IPS DF 6.9 (cell line): Measurements from ENCODE around the gene SLC29A4.
"Not testable (repeated sequence)": the region's sequence is repeated elsewhere in the genome, so short reads cannot be mapped to it uniquely, and the experiment has no call there.

Source experiments
- DNase-seq: peaks from one replicate; pipeline ENCODE4 v3.0.0-alpha.2; 2013; ENCODE audit warnings: low read depth, low spot score
- H3K27ac ChIP-seq: one replicate; pipeline ENCODE4 v1.5.1; 2013; ENCODE audit warnings: low read length, control low read depth
- H3K27me3 ChIP-seq: 2 replicates; pipeline ENCODE4 v1.6.1; 2013; ENCODE audit warnings: mild to moderate bottlenecking, low read length; ENCODE audit not compliant: control insufficient read depth, insufficient read depth
- H3K36me3 ChIP-seq: 2 replicates; pipeline ENCODE4 v1.6.1; 2013; ENCODE audit warnings: low read length; ENCODE audit not compliant: control insufficient read depth, insufficient read depth
- H3K4me1 ChIP-seq: 2 replicates; pipeline ENCODE4 v1.6.1; 2013; ENCODE audit warnings: low read length; ENCODE audit not compliant: control insufficient read depth, insufficient read depth
- H3K4me3 ChIP-seq: 2 replicates; pipeline ENCODE4 v1.5.1; 2013; ENCODE audit warnings: mild to moderate bottlenecking, low read length
- H3K9me3 ChIP-seq: 2 replicates; pipeline ENCODE4 v1.6.1; 2013; ENCODE audit warnings: low read length, inconsistent platforms; ENCODE audit not compliant: control insufficient read depth, insufficient read depth
- WGBS: extraction: QIAGEN DNeasy Blood & Tissue Kit; methylation state at CpG from one replicate; pipeline ENCODE4 v1.1.7; 2013; ENCODE audit warnings: mixed read lengths, missing lambda C conversion rate; ENCODE audit not compliant: insufficient read length, insufficient coverage; 5-methylcytosine and 5-hydroxymethylcytosine counted together

The SLC29A4 gene

DNA sequence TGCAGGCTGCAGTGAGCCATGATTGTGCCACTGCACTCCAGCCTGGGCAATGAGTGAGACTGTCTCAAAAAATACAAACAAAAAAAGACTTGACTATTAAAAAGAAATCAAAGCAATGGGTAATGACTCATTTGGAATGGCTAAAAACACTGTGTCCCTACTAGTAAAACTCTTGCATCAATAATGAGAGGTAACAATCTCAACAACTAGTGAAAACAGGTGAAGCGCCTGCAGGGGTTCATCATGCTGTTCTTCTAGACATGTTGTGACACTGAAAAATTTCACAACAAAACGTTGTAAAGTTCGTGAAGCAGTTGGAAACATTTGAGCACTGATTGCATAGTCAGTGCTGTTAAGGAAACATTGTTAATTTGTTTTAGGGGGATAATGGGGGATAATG is 26.9 kb upstream of the SLC29A4 start:
- Histone ChIP-seq H3K36me3 (no peaks in the 10 kb centered on the region), H3K4me3 (no peak overlapping the region), H3K27ac (no peak overlapping the region), H3K27me3 (no peaks in the 10 kb centered on the region), H3K4me1 (no peaks in the 10 kb centered on the region), H3K9me3 (no peaks in the 10 kb centered on the region)
- no CpG with 5 or more reads among the region's 3 CpGs for WGBS
- DNase-seq = no peak

DNA sequence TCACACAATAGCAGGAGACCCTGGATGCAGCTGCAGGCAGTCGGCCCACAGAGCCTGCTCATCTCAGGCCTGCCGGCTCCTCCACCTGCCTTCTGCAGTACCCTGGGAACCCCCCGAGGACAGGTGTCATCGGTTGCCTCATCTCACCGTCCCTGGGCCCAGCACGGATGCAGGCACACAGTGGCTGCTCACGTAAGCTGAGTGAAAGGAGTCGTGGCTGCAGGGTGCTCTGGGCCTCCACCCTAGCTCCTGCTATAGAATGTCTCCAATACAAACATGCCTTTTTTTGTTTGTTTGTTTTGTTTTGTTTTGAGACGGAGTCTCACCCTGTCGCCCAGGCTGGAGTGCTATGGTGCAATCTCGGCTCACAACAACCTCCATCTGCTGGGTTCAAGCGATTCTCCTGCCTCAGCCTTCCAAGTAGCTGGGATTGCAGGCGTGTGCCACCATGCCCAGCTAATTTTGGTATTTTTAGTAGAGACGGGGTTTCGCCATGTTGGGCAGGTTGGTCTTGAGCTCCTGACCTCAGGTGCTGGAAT is 22.1 kb upstream of the SLC29A4 start:
- not testable (repeated sequence) for DNase-seq, H3K4me1 ChIP-seq, H3K27ac ChIP-seq, H3K4me3 ChIP-seq, H3K36me3 ChIP-seq, H3K9me3 ChIP-seq, H3K27me3 ChIP-seq
- WGBS = no CpG with 5 or more reads among the region's 15 CpGs

DNA sequence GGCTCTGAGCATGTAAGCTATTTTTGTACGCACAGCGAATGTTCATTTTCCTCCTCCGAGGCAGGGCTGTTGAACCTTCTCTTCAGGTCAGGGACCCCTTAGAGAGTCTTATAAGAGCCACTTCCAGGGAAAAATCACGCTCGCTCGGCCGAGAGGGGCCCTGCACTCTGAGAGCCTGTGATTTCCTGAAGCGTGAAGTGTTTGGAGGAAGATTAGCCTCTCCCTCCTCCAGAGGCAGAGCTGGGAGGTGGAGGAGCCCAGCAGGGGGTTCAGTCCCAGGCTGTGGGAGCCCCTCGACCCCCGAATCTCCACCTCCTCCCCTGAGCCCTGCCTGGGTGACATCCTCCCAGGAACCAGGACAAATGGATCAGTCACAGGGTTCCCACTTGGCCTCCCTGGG is 19.7 kb upstream of the SLC29A4 start:
- WGBS = no CpG with 5 or more reads among the region's 10 CpGs
- H3K36me3 ChIP-seq, H3K9me3 ChIP-seq, H3K4me3 ChIP-seq, DNase-seq, H3K27ac ChIP-seq, H3K4me1 ChIP-seq, H3K27me3 ChIP-seq: not testable (repeated sequence)

DNA sequence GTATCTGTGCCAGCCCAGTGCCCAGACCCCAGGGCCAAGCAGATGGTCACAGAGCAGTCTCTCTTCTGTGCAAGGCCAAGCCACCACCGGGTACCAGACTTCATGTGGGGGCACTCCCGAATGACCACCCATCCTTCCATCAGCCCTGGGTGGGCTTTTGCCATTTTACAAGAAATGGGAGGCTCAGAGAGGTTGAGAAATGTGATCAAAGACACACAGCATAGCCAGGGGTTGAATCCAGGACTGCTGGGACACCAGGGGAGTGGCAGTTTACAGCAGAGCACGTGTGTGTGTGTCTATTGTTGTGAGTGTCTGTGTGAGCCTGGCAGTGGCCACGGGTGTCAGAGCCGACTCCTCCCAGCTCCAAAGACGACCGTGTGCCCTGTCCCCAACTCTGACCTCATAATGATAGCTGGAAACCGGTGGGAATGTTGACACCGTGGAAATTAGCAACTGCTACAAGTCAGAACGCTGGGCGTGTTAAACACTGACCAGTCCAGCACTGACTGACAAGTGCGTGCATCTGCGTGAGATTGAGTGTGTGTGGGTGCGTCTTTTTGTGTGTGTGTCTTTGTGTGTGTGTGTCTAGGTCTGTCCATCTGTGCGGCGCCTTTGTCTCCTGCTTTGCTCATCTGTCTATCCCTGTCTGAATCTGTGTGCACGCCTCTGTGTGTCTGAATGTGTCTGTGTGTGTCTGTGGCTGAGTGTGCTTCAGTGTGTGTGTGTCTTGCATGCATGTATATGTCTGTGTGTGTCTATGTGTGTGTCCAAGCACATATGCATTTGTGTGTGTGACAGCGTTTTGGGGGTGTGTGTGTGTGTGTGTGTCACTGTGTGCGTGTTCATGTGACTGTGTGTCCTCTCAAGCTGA is 17.2 kb upstream of the SLC29A4 start:
- H3K4me1 ChIP-seq = no peaks in the 10 kb centered on the region
- DNase-seq = no peak
- no CpG with 5 or more reads among the region's 19 CpGs for WGBS
- no peak overlapping the region for H3K27ac ChIP-seq
- no peaks in the 10 kb centered on the region for H3K36me3 ChIP-seq
- H3K9me3 ChIP-seq = no peaks in the 10 kb centered on the region
- no peaks in the 10 kb centered on the region for H3K27me3 ChIP-seq
- H3K4me3 ChIP-seq = no peak overlapping the region

DNA sequence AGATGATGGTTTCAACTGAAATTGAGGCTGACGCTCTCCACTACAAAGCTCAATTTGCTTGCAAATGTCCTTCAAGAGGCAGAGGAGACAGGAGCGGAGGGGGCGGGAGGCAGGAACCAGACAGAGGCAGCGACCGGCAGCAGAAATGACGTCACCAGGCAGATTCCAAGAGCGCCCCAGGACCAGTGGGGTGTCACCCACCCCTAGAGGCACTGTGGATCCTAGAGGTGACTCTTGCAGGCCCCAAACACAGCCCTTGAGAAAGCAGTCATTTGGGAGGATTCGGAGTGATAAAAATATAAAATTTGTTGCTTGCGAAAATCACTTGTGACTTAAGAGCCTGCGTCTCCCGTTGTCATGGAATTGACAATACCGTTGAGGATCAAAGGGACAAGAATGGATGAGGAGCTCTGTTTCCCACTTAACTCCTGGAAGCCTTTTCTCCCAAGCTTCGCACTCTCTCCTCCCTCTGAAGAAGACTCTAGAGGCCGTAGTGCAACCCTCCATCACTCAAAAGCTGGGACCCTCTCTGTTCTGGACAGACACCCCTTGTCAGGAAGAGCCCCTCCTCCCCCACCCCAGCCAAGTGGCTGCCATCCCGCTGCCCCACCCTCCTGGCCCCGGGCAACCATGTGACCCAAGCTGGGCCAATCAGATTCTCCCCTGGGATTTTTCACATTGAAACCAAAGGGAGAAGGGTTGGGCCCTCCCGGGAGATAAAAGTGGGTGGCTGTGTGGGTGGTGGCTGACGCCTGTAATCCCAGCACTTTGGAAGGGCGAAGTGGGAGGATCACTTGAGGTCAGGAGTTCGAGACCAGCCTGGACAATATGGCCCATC is 16.3 kb upstream of the SLC29A4 start:
- DNase-seq = no peak
- Histone ChIP-seq H3K27me3 (no peaks in the 10 kb centered on the region), H3K27ac (no peak overlapping the region), H3K4me1 (no peaks in the 10 kb centered on the region), H3K4me3 (no peak overlapping the region), H3K9me3 (no peaks in the 10 kb centered on the region), H3K36me3 (no peaks in the 10 kb centered on the region)
- WGBS = no CpG with 5 or more reads among the region's 20 CpGs

DNA sequence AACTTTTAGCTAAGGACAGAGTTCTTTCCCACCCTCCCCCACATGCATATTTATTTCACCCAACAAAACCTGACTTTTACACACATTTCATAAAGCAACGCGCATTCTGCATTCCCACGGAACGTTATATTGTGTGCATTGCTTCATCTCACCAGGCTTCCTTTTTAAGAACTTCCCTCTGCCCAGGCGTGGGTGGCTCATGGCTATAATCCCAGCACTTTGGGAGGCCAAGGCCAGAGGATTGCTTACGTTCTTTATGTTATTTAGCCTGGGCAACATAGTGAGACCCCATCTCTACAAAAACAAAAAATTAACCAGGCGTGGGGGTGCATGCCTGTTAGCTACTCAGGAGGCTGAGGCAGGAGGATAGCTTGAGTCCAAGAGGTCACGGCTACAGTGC is 14.9 kb upstream of the SLC29A4 start:
- not testable (repeated sequence) for H3K4me1 ChIP-seq, DNase-seq, H3K36me3 ChIP-seq, H3K27me3 ChIP-seq, H3K4me3 ChIP-seq, H3K9me3 ChIP-seq, H3K27ac ChIP-seq
- no CpG with 5 or more reads among the region's 8 CpGs for WGBS

DNA sequence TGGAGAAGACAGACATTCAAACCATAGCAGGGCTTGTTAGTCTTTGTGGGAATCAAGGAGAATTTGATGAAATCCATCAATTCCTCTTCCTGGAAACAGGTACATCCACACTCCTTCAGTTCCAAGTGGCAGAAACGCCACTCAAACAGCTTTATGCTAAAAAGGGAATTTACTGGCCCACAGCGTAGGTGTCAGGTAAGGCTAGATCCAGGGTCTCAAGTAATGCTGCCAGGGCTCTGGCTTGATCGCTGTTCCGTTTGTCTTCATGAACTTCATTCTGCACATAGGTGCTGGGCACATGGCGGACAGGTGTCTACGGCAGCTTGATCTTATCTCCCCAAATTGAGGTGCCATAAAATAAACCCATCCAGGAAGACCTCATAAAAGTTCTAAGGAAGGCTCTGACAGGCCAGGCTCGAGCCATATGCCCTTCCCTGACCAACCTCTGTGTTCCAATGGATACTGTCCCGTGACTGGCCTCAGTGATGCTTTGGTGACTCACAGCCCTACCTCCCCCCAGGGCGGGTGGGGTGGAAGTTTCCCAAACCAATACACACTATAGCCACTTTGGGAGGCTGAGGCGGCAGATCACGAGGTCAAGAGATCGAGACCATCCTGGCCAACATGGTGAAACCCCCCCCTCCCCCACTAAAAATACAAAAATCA is 12.6 kb upstream of the SLC29A4 start:
- not testable (repeated sequence) for H3K27me3 ChIP-seq, H3K36me3 ChIP-seq, H3K4me1 ChIP-seq, DNase-seq, H3K27ac ChIP-seq, H3K4me3 ChIP-seq, H3K9me3 ChIP-seq
- WGBS = no CpG with 5 or more reads among the region's 12 CpGs

DNA sequence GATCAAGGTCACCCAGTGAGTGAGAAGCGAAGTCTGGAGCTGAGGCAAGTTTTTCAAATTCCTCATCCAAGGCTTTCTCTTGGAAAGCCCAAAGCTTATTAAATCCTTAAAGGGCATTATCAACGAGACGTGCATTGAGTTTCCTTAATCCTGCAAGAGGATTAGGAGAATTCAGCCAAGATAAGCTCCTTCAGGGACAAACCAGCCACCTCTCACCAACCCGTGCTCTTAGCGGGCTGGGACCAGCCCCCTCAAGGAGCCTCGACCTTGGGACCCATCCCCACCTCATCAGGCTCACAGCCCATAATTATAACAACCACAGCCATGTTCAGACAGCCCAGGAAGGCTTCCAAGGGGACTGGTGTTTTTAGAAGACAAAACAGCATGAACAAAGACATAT is 12.0 kb upstream of the SLC29A4 start:
- Histone ChIP-seq H3K27ac (no peak overlapping the region), H3K4me3 (no peak overlapping the region), H3K27me3 (no peaks in the 10 kb centered on the region), H3K36me3 (no peaks in the 10 kb centered on the region), H3K9me3 (no peaks in the 10 kb centered on the region), H3K4me1 (no peaks in the 10 kb centered on the region)
- no CpG with 5 or more reads among the region's 6 CpGs for WGBS
- DNase-seq = no peak

DNA sequence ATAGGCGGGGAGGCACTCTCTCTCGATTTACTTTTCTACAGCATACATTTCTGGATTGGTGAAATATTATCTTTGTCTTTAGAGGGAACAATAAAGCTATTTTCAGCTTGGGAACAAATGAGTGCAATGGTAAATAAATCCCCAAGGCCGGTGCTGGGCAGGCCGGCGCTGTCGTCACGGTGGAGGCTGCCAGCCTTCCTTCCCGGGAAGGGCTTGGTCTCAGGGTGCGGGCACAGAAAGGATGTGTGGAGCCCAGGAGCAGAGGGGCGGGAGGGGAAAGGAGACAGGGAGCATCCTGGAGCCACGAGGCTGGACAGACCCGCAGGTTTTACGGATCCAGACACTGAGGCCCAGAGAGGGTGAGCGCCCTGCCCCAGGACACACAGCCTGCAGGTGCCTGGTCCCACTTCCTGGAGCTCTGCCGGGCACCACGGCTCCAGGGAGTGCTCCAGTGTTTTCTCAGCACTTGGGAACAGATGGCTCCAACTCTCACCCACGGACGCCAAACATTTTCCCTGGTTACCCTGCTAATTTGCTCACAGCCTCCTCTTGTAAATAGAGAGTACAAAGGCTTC is 8.8 kb upstream of the SLC29A4 start:
- WGBS = no CpG with 5 or more reads among the region's 18 CpGs
- H3K9me3 ChIP-seq, H3K36me3 ChIP-seq, H3K4me3 ChIP-seq, H3K27me3 ChIP-seq, DNase-seq, H3K27ac ChIP-seq, H3K4me1 ChIP-seq: not testable (repeated sequence)

DNA sequence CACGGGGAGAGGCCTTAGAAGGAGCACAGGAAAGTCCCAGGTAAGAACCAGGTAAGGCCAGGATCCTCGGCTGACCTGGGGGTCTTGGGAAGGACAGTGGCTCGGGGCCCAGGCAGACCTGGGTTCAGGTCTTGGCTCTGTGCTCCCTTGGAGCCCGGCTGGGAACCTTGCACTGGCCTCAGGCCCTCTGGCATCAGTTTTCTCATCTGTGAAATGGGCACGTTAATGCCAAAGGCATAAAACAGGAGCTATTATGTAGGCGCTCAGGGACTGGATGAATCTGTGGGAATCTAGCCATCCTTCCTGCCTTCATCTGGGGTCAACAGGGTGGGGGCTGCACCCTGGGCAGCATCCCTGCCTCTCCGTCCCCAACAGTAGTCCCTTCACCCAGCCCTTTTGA is 8.3 kb upstream of the SLC29A4 start:
- no peaks in the 10 kb centered on the region for H3K4me1 ChIP-seq
- H3K27me3 ChIP-seq = no peaks in the 10 kb centered on the region
- H3K9me3 ChIP-seq = no peaks in the 10 kb centered on the region
- DNase-seq = no peak
- H3K4me3 ChIP-seq = no peak overlapping the region
- H3K27ac ChIP-seq = no peak overlapping the region
- no CpG with 5 or more reads among the region's 7 CpGs for WGBS
- no peaks in the 10 kb centered on the region for H3K36me3 ChIP-seq
